Measurements from ENCODE around the gene PHPT1. TPM values are rescaled to one million over a fixed set of nuclear protein-coding genes. Genes with fewer than 3 reads are reported as not detected.
A peak's percentile ranks its signal among the peaks of the same experiment; 100 is the strongest.
"Not testable (repeated sequence)": the region's sequence is repeated elsewhere in the genome, so short reads cannot be mapped to it uniquely, and the experiment has no call there.

PHPT1 gene
- total RNA-seq, 1 donor from 2014 or later = 215 TPM

GRCh38 chr9:136843801-136844740 is 5.1 kb upstream of the PHPT1 start:
- Mint-ChIP-seq H3K4me3 (ENCODE audit: unreplicated experiment) (peak overlapping the region; percentile 20), H3K4me1 (ENCODE audit: low read depth, unreplicated experiment) (peaks cover 12% of the 10 kb centered on the region)
- H3K27me3 Mint-ChIP-seq (ENCODE audit: low read depth, unreplicated experiment); H3K9ac ChIP-seq (ENCODE audit: low read length); H3K9me3 ChIP-seq (ENCODE audit: insufficient read depth, low read depth, low read length); H3K4me2 ChIP-seq (ENCODE audit: low read length); H3K36me3 Mint-ChIP-seq (ENCODE audit: low read depth, unreplicated experiment); DNase-seq (ENCODE audit: low read depth); H3K27me3 ChIP-seq (ENCODE audit: insufficient read depth, low read length); H3K27ac ChIP-seq (ENCODE audit: low read depth, low read length); H3K9me3 Mint-ChIP-seq (ENCODE audit: unreplicated experiment); FAIRE-seq; H3K4me3 ChIP-seq (ENCODE audit: insufficient read depth, low read depth, low read length); H3K36me3 ChIP-seq (ENCODE audit: insufficient read depth, low read length); H2AFZ ChIP-seq (ENCODE audit: low read depth, low read length); H3K27ac Mint-ChIP-seq (ENCODE audit: unreplicated experiment); H3K79me2 ChIP-seq (ENCODE audit: insufficient read depth, low read length): not testable (repeated sequence)
- Histone ChIP-seq H4K20me1 (ENCODE audit: insufficient read depth, low read length) (peaks cover 15% of the 10 kb centered on the region), H3K4me1 (ENCODE audit: insufficient read depth, low read length) (peaks cover 13% of the 10 kb centered on the region)
- peak; percentile 62 for TF ChIP-seq EZH2 (IDR thresholded peaks at IDR 0.05; ENCODE audit: insufficient read depth, low read length)

- Histone ChIP-seq H2AFZ (ENCODE audit: low read depth, low read length) (no peak overlapping the region), H3K4me2 (ENCODE audit: low read length) (no peak overlapping the region), H3K27me3 (ENCODE audit: insufficient read depth, low read length) (peaks cover 7% of the 10 kb centered on the region), H3K4me3 (ENCODE audit: insufficient read depth, low read depth, low read length) (no peak overlapping the region), H3K79me2 (ENCODE audit: insufficient read depth, low read length) (peaks cover 3% of the 10 kb centered on the region), H3K9ac (ENCODE audit: low read length) (no peak overlapping the region), H3K9me3 (ENCODE audit: insufficient read depth, low read depth, low read length) (peaks cover 6% of the 10 kb centered on the region), H4K20me1 (ENCODE audit: insufficient read depth, low read length) (peaks cover 18% of the 10 kb centered on the region), H3K27ac (ENCODE audit: low read depth, low read length) (no peak overlapping the region), H3K4me1 (ENCODE audit: insufficient read depth, low read length) (peaks cover 16% of the 10 kb centered on the region), H3K36me3 (ENCODE audit: insufficient read depth, low read length) (no peaks in the 10 kb centered on the region)
- Mint-ChIP-seq H3K27me3 (ENCODE audit: low read depth, unreplicated experiment) (no peaks in the 10 kb centered on the region), H3K4me1 (ENCODE audit: low read depth, unreplicated experiment) (peaks cover 9% of the 10 kb centered on the region), H3K36me3 (ENCODE audit: low read depth, unreplicated experiment) (no peaks in the 10 kb centered on the region), H3K4me3 (ENCODE audit: unreplicated experiment) (no peak overlapping the region), H3K27ac (ENCODE audit: unreplicated experiment) (no peak overlapping the region), H3K9me3 (ENCODE audit: unreplicated experiment) (peaks cover 3% of the 10 kb centered on the region)
- TF ChIP-seq CTCF (IDR thresholded peaks at IDR 0.05; ENCODE audit: insufficient read depth, low read depth, low read length) (no peak), EZH2 (IDR thresholded peaks at IDR 0.05; ENCODE audit: insufficient read depth, low read length) (no peak)
- DNase-seq (ENCODE audit: low read depth) (no peak), FAIRE-seq (no peak)
These were observed 4.3 kb upstream of the PHPT1 start for GRCh38 chr9:136844761-136845464.

GRCh38 chr9:136845465-136846260 is 3.5 kb upstream of the PHPT1 start:
- H3K9me3 Mint-ChIP-seq (ENCODE audit: unreplicated experiment) = peaks cover 3% of the 10 kb centered on the region
- no peak overlapping the region for H3K27ac ChIP-seq (ENCODE audit: low read depth, low read length)
- no peak overlapping the region for H3K4me3 ChIP-seq (ENCODE audit: insufficient read depth, low read depth, low read length)
- no peak overlapping the region for H3K27ac Mint-ChIP-seq (ENCODE audit: unreplicated experiment)
- H3K4me1 Mint-ChIP-seq (ENCODE audit: low read depth, unreplicated experiment) = peaks cover 5% of the 10 kb centered on the region
- H4K20me1 ChIP-seq (ENCODE audit: insufficient read depth, low read length) = peaks cover 18% of the 10 kb centered on the region
- no peak overlapping the region for H2AFZ ChIP-seq (ENCODE audit: low read depth, low read length)
- peaks cover 21% of the 10 kb centered on the region for H3K4me1 ChIP-seq (ENCODE audit: insufficient read depth, low read length)
- H3K36me3 Mint-ChIP-seq (ENCODE audit: low read depth, unreplicated experiment) = no peaks in the 10 kb centered on the region
- FAIRE-seq (no peak), DNase-seq (ENCODE audit: low read depth) (no peak)
- TF ChIP-seq EZH2 (IDR thresholded peaks at IDR 0.05; ENCODE audit: insufficient read depth, low read length) (peak; percentile 80), CTCF (IDR thresholded peaks at IDR 0.05; ENCODE audit: insufficient read depth, low read depth, low read length) (no peak)
- H3K79me2 ChIP-seq (ENCODE audit: insufficient read depth, low read length) = peaks cover 11% of the 10 kb centered on the region
- H3K9ac ChIP-seq (ENCODE audit: low read length) = no peak overlapping the region
- peaks cover 7% of the 10 kb centered on the region for H3K27me3 ChIP-seq (ENCODE audit: insufficient read depth, low read length)
- H3K27me3 Mint-ChIP-seq (ENCODE audit: low read depth, unreplicated experiment) = no peaks in the 10 kb centered on the region
- H3K36me3 ChIP-seq (ENCODE audit: insufficient read depth, low read length) = no peaks in the 10 kb centered on the region
- no peak overlapping the region for H3K4me3 Mint-ChIP-seq (ENCODE audit: unreplicated experiment)
- no peak overlapping the region for H3K4me2 ChIP-seq (ENCODE audit: low read length)
- H3K9me3 ChIP-seq (ENCODE audit: insufficient read depth, low read depth, low read length) = peaks cover 6% of the 10 kb centered on the region

All from astrocyte (in vitro differentiated cells and primary cell).